Common myeloid progenitor, CD34-positive (primary cell): ENCODE data around the gene CHRNA3.

ENCODE experiments used
- CTCF ChIA-PET: fragments of 350-600 bp; sonication (Branson Sonifier 250); formaldehyde crosslinking; loops from one replicate; lab custom pipeline; 2021; ENCODE audit warnings: antibody characterized with exemption; lab: Charles Lee
- POLR2A ChIA-PET: fragments of 350-600 bp; sonication (Branson Sonifier 250); formaldehyde crosslinking; loops from one replicate; lab custom pipeline; 2021; ENCODE audit warnings: antibody characterized with exemption; lab: Charles Lee
- DNase-seq, 3 donors: peaks; one replicate each; pipeline versions ENCODE4 v3.0.0 to v3.0.0-alpha.2; 2013
- H3K27ac ChIP-seq, 2 experiments: 1 replicate in 1 of 2; 2 replicates in 1 of 2; pipeline ENCODE4 v1.7.0; 2013; ENCODE audit warnings: inconsistent platforms in 2 of 2, low read length in 2 of 2, mild to moderate bottlenecking in 2 of 2, low read depth in 1 of 2, moderate library complexity in 1 of 2; ENCODE audit not compliant: severe bottlenecking in 2 of 2, insufficient read depth in 1 of 2, poor library complexity in 1 of 2
- H3K27me3 ChIP-seq, 5 experiments: replicated peaks in 2 of 5; 1 replicate in 3 of 5; 2 replicates in 2 of 5; pipeline versions ENCODE4 v1.6.1 to v1.7.0; 2013; ENCODE audit warnings: low read length in 4 of 5, mild to moderate bottlenecking in 2 of 5, moderate library complexity in 2 of 5, inconsistent platforms in 1 of 5; ENCODE audit not compliant: insufficient read depth in 5 of 5, control insufficient read depth in 4 of 5
- H3K36me3 ChIP-seq, 4 experiments: 1 replicate in 2 of 4; 2 replicates in 2 of 4; pipeline versions ENCODE4 v1.6.1 to v1.7.0; 2013; ENCODE audit warnings: low read length in 3 of 4, control low read depth in 1 of 4, mild to moderate bottlenecking in 1 of 4; ENCODE audit not compliant: control insufficient read depth in 4 of 4, insufficient read depth in 4 of 4
- H3K4me1 ChIP-seq, 4 experiments: 1 replicate in 3 of 4; 2 replicates in 1 of 4; pipeline versions ENCODE4 v1.6.1 to v1.7.1; 2013; ENCODE audit warnings: low read length in 3 of 4, mild to moderate bottlenecking in 3 of 4, control low read depth in 1 of 4, inconsistent platforms in 1 of 4, moderate library complexity in 1 of 4; ENCODE audit not compliant: control insufficient read depth in 4 of 4, insufficient read depth in 4 of 4; ENCODE audit errors: control extremely low read depth in 1 of 4
- H3K4me3 ChIP-seq, 7 experiments: 1 replicate in 4 of 7; 2 replicates in 3 of 7; pipeline versions ENCODE4 v1.5.1 to v1.7.0; 2013; ENCODE audit warnings: mild to moderate bottlenecking in 7 of 7, low read length in 6 of 7, moderate library complexity in 6 of 7, inconsistent platforms in 2 of 7, low read depth in 2 of 7, control low read depth in 1 of 7; ENCODE audit not compliant: insufficient read depth in 4 of 7, control insufficient read depth in 1 of 7; ENCODE audit errors: extremely low read depth in 1 of 7
- H3K9me3 ChIP-seq, 5 experiments: 1 replicate in 4 of 5; 2 replicates in 1 of 5; pipeline versions ENCODE4 v1.6.1 to v1.7.1; 2013; ENCODE audit warnings: low read length in 4 of 5, mild to moderate bottlenecking in 2 of 5, inconsistent platforms in 1 of 5, low read depth in 1 of 5, moderate library complexity in 1 of 5; ENCODE audit not compliant: control insufficient read depth in 4 of 5, insufficient read depth in 2 of 5; ENCODE audit errors: control extremely low read depth in 1 of 5
- WGBS: methylation state at CpG from one replicate; pipeline ENCODE4 v1.1.5; 2013; ENCODE audit not compliant: insufficient coverage; 5-methylcytosine and 5-hydroxymethylcytosine counted together

CHRNA3 gene

GRCh38 chr15:78637776-78638435 lies 17.1 kb upstream of the CHRNA3 start:
- no peaks in the 10 kb centered on the region for H3K36me3 ChIP-seq
- H3K27ac ChIP-seq: no peak overlapping the region
- POLR2A ChIA-PET: no interaction called here
- peaks cover 0 to 8% (median 0%) of the 10 kb centered on the region in 5 experiments for H3K27me3 ChIP-seq
- CTCF ChIA-PET: interaction anchor here (0.6 to 7.1 kb wide), 15 partner anchors 9 to 173 kb away, joined by 3 to 83 read pairs (median 3); partner anchors contain the start of gene ADAMTS7
- no peak for DNase-seq
- H3K9me3 ChIP-seq: peaks cover 0 to 6% (median 3%) of the 10 kb centered on the region in 5 experiments
- H3K4me3 ChIP-seq: no peak overlapping the region
- WGBS: 98% methylated on average over 4 of the region's 4 CpGs
- peaks cover 0 to 14% (median 12%) of the 10 kb centered on the region in 4 experiments for H3K4me1 ChIP-seq

- Histone ChIP-seq H3K9me3 (peaks cover 0 to 8% (median 4%) of the 10 kb centered on the region in 5 experiments), H3K27me3 (peaks cover 0 to 5% (median 0%) of the 10 kb centered on the region in 5 experiments), H3K4me1 (peaks cover 0 to 12% (median 11%) of the 10 kb centered on the region in 4 experiments), H3K36me3 (no peaks in the 10 kb centered on the region), H3K27ac (no peak overlapping the region), H3K4me3 (no peak overlapping the region)
- no peak for DNase-seq
- WGBS: 100% methylated on average over 1 of the region's 2 CpGs
- ChIA-PET POLR2A (interaction anchor here (0.6 kb wide), 1 partner anchor 451 kb away, joined by 3 read pairs; no protein-coding TSS in a partner anchor), CTCF (interaction anchor here (0.9 to 7.1 kb wide), 7 partner anchors 17 to 115 kb away, joined by 3 to 83 read pairs (median 4); partner anchors contain the start of gene CHRNA3)
Observed at GRCh38 chr15:78636378-78636859, 15.6 kb upstream of the CHRNA3 start.

- no peak overlapping the region for H3K4me3 ChIP-seq
- H3K36me3 ChIP-seq: no peaks in the 10 kb centered on the region
- peaks cover 0 to 8% (median 4%) of the 10 kb centered on the region in 5 experiments for H3K9me3 ChIP-seq
- peaks cover 0 to 2% (median 0%) of the 10 kb centered on the region in 5 experiments for H3K27me3 ChIP-seq
- POLR2A ChIA-PET: interaction anchor here (0.8 kb wide), 1 partner anchor 15 kb away, joined by 3 read pairs; no protein-coding TSS in a partner anchor
- no peak overlapping the region for H3K27ac ChIP-seq
- CTCF ChIA-PET: interaction anchor here (1.8 to 7.1 kb wide), 3 partner anchors 16 to 100 kb away, joined by 4 to 83 read pairs (median 10); partner anchors contain the start of gene CHRNA3
- no peak for DNase-seq
- WGBS: 100% methylated on average over 9 of the region's 10 CpGs
- H3K4me1 ChIP-seq: peaks cover 0 to 2% (median under 1%) of the 10 kb centered on the region in 4 experiments
Observed at GRCh38 chr15:78635346-78635745, 14.6 kb upstream of the CHRNA3 start.

- DNase-seq: no peak
- H3K9me3 ChIP-seq: peaks cover 0 to 8% (median 4%) of the 10 kb centered on the region in 5 experiments
- 92% methylated on average over 9 of the region's 12 CpGs for WGBS
- H3K4me1 ChIP-seq: no peaks in the 10 kb centered on the region
- no peak overlapping the region for H3K27ac ChIP-seq
- POLR2A ChIA-PET: interaction anchor here (0.8 kb wide), 1 partner anchor 14 kb away, joined by 3 read pairs; no protein-coding TSS in a partner anchor
- H3K27me3 ChIP-seq: no peaks in the 10 kb centered on the region
- CTCF ChIA-PET: interaction anchor here (0.6 to 7.1 kb wide), 4 partner anchors 15 to 75 kb away, joined by 3 to 83 read pairs (median 6); partner anchors contain the start of gene CHRNA3
- H3K4me3 ChIP-seq: no peak overlapping the region
- no peaks in the 10 kb centered on the region for H3K36me3 ChIP-seq
Observed at GRCh38 chr15:78634210-78635145, 13.7 kb upstream of the CHRNA3 start.

- WGBS: 96% methylated on average over 2 of the region's 2 CpGs
- Histone ChIP-seq H3K4me1 (no peaks in the 10 kb centered on the region), H3K27me3 (peaks cover 0 to 3% (median under 1%) of the 10 kb centered on the region in 5 experiments), H3K4me3 (no peak overlapping the region), H3K27ac (no peak overlapping the region), H3K9me3 (peaks cover 0 to 8% (median 4%) of the 10 kb centered on the region in 5 experiments), H3K36me3 (no peaks in the 10 kb centered on the region)
- DNase-seq: no peak
- POLR2A ChIA-PET: no interaction called here
- CTCF ChIA-PET: interaction anchor here (1.0 kb wide), 1 partner anchor 14 kb away, joined by 4 read pairs; no protein-coding TSS in a partner anchor
Observed at GRCh38 chr15:78633348-78633747, 12.6 kb upstream of the CHRNA3 start.

GRCh38 chr15:78630886-78631633 lies 10.3 kb upstream of the CHRNA3 start:
- no peaks in the 10 kb centered on the region for H3K36me3 ChIP-seq
- POLR2A ChIA-PET: no interaction called here
- H3K27ac ChIP-seq: no peak overlapping the region
- no peak for DNase-seq
- WGBS: 94% methylated on average over 8 of the region's 9 CpGs
- H3K27me3 ChIP-seq: peaks cover 0 to 10% (median 4%) of the 10 kb centered on the region in 5 experiments
- peaks cover 0 to 8% (median 4%) of the 10 kb centered on the region in 5 experiments for H3K9me3 ChIP-seq
- CTCF ChIA-PET: interaction anchor here (1.2 to 2.2 kb wide), 2 partner anchors 9 to 12 kb away, joined by 4 to 13 read pairs; no protein-coding TSS in a partner anchor
- H3K4me1 ChIP-seq: no peaks in the 10 kb centered on the region
- no peak overlapping the region for H3K4me3 ChIP-seq
